PC-3 (cell line): ENCODE results near the gene EDAR. TPM values are rescaled to one million over a fixed set of nuclear protein-coding genes. Genes with fewer than 3 reads are reported as not detected.

ENCODE experiments used
- ATAC-seq: fragments of 200-7000 bp; cut with Tn5 transposase; 2 replicates; pipeline ENCODE4 v1.9.1; 2020; ENCODE audit warnings: mild to moderate bottlenecking, moderate library complexity
- BruUV-seq: library from RNA; stranded (reverse); fragments of 400-500 nt; replicated peaks from 2 replicates; lab custom pipeline; 2021; lab: Mats Ljungman, UMichigan
- CTCF ChIA-PET: fragments of 300-600 bp; sonication (Branson Sonifier 250); formaldehyde crosslinking; loops from one replicate; lab custom pipeline; 2022; ENCODE audit warnings: antibody characterized with exemption; lab: Charles Lee
- POLR2A ChIA-PET: fragments of 300-600 bp; sonication (Branson Sonifier 250); formaldehyde crosslinking; loops from one replicate; lab custom pipeline; 2022; ENCODE audit warnings: antibody characterized with exemption; ENCODE audit not compliant: unreplicated experiment; lab: Charles Lee
- DNase-seq: peaks from one replicate; pipeline ENCODE4 v3.0.0-alpha.2; 2015
- H2AFZ ChIP-seq: fragments of 300-600 bp; sonication (generic); 2 replicates; pipeline ENCODE4 v1.6.0; 2016; ENCODE audit warnings: antibody characterized with exemption, low read length
- H3F3A ChIP-seq: fragments of 300-600 bp; sonication (generic); one replicate; pipeline ENCODE4 v1.6.0; 2017; ENCODE audit warnings: antibody characterized with exemption, low read length, control low read depth, mild to moderate bottlenecking; ENCODE audit not compliant: unreplicated experiment
- H3K27ac ChIP-seq: fragments of 300-600 bp; sonication (generic); 2 replicates; pipeline ENCODE4 v1.5.1; 2016; ENCODE audit warnings: mild to moderate bottlenecking, low read length
- H3K27me3 ChIP-seq: fragments of 300-600 bp; sonication (generic); 2 replicates; pipeline ENCODE4 v1.6.1; 2016; ENCODE audit warnings: low read length, mixed read lengths
- H3K36me3 ChIP-seq: fragments of 300-600 bp; sonication (generic); 2 replicates; pipeline ENCODE4 v1.6.1; 2016; ENCODE audit warnings: low read depth, mixed run types, low read length, mixed read lengths
- H3K4me1 ChIP-seq: fragments of 300-600 bp; sonication (generic); 2 replicates; pipeline ENCODE4 v1.5.1; 2016; ENCODE audit warnings: low read length; ENCODE audit not compliant: insufficient read depth
- H3K4me2 ChIP-seq: fragments of 300-600 bp; sonication (generic); 2 replicates; pipeline ENCODE4 v1.6.0; 2016; ENCODE audit warnings: low read length
- H3K4me3 ChIP-seq: fragments of 300-600 bp; sonication (generic); 2 replicates; pipeline ENCODE4 v1.5.1; 2016; ENCODE audit warnings: mild to moderate bottlenecking, low read length, mixed read lengths
- H3K79me2 ChIP-seq: fragments of 300-600 bp; sonication (generic); 2 replicates; pipeline ENCODE4 v1.6.1; 2017; ENCODE audit warnings: low read length, mixed read lengths
- H3K9ac ChIP-seq: fragments of 300-600 bp; sonication (generic); 2 replicates; pipeline ENCODE4 v1.6.0; 2016; ENCODE audit warnings: mild to moderate bottlenecking, low read length
- H3K9me2 ChIP-seq: fragments of 300-600 bp; sonication (generic); replicated peaks from 2 replicates; pipeline ENCODE4 v1.6.1; 2016; ENCODE audit warnings: mixed run types, low read length, mixed read lengths
- H3K9me3 ChIP-seq: fragments of 300-600 bp; sonication (generic); 2 replicates; pipeline ENCODE4 v1.6.1; 2016; ENCODE audit warnings: low read length, mixed read lengths
- H4K20me1 ChIP-seq: fragments of 300-600 bp; sonication (generic); 2 replicates; pipeline ENCODE4 v1.6.1; 2016; ENCODE audit warnings: low read length, mixed read lengths
- CTCF ChIP-seq: fragments of 300-600 bp; sonication (generic); conservative IDR thresholded peaks from 2 replicates; pipeline ENCODE4 v1.5.1; 2017; ENCODE audit warnings: antibody characterized with exemption, low read depth, mild to moderate bottlenecking, low read length
- EZH2 ChIP-seq: fragments of 300-600 bp; sonication (generic); IDR thresholded peaks from one replicate; pipeline ENCODE4 v1.6.1; 2017; ENCODE audit warnings: antibody characterized with exemption, mild to moderate bottlenecking, low read length; ENCODE audit not compliant: unreplicated experiment
- EZH2phosphoT487 ChIP-seq: fragments of 300-600 bp; sonication (generic); IDR thresholded peaks from 2 replicates; pipeline ENCODE4 v1.6.1; 2018; ENCODE audit warnings: mild to moderate bottlenecking, antibody characterized with exemption, low read length, borderline replicate concordance
- intact Hi-C: fragments of 100-400 bp; cut with micrococcal nuclease; formaldehyde crosslinking; loops from 2 replicates; pipeline ENCODE4 v1.9.0; 2023
- total RNA-seq: library from RNA; depleted of rRNA; stranded (reverse); fragments of >200 nt; gene quantifications from 2 replicates; pipeline ENCODE4 v1.2.3, GENCODE V29; 2014

The EDAR gene
- total RNA-seq, 1 experiment from 2014 or later, result 0.04 TPM

- POLR2A ChIA-PET, result no interaction called here
- H3K9me3 ChIP-seq, result no peaks in the 10 kb centered on the region
- no peaks in the 10 kb centered on the region for H4K20me1 ChIP-seq
- no peak overlapping the region for H3K4me2 ChIP-seq
- H2AFZ ChIP-seq, result no peak overlapping the region
- intact Hi-C loops, result loop anchor here (10.0 kb wide), 2 partner anchors 72 to 642 kb away; no protein-coding TSS in a partner anchor
- DNase-seq (no peak), ATAC-seq (no peak)
- no peak overlapping the region for H3K4me3 ChIP-seq
- H3F3A ChIP-seq, result no peaks in the 10 kb centered on the region
- no peaks in the 10 kb centered on the region for H3K9me2 ChIP-seq
- H3K27ac ChIP-seq, result no peak overlapping the region
- BruUV-seq, result no TSS peak
- H3K79me2 ChIP-seq, result no peaks in the 10 kb centered on the region
- no peaks in the 10 kb centered on the region for H3K4me1 ChIP-seq
- H3K9ac ChIP-seq, result no peak overlapping the region
- no peaks in the 10 kb centered on the region for H3K27me3 ChIP-seq
- peaks cover 5% of the 10 kb centered on the region for H3K36me3 ChIP-seq
- CTCF ChIA-PET, result no interaction called here
- TF ChIP-seq CTCF, result no peak
- no peak for TF ChIP-seq EZH2phosphoT487
- TF ChIP-seq EZH2, result no peak
These were observed 136.6 kb downstream of the EDAR start for GRCh38 chr2:108852375-108852774.

- ChIA-PET CTCF (no interaction called here), POLR2A (no interaction called here)
- H3K4me1 ChIP-seq, result no peaks in the 10 kb centered on the region
- ATAC-seq, result no peak
- no peak overlapping the region for H2AFZ ChIP-seq
- no peak overlapping the region for H3K4me3 ChIP-seq
- peaks cover 5% of the 10 kb centered on the region for H3K36me3 ChIP-seq
- no peak overlapping the region for H3K27ac ChIP-seq
- H4K20me1 ChIP-seq, result no peaks in the 10 kb centered on the region
- no peaks in the 10 kb centered on the region for H3K27me3 ChIP-seq
- no TSS peak for BruUV-seq
- DNase-seq, result no peak
- TF ChIP-seq EZH2phosphoT487 (no peak), CTCF (no peak), EZH2 (no peak)
- intact Hi-C loops, result no loop called here
- no peaks in the 10 kb centered on the region for H3K9me2 ChIP-seq
- no peak overlapping the region for H3K9ac ChIP-seq
- no peaks in the 10 kb centered on the region for H3K9me3 ChIP-seq
- H3K4me2 ChIP-seq, result no peak overlapping the region
- H3F3A ChIP-seq, result no peaks in the 10 kb centered on the region
- no peaks in the 10 kb centered on the region for H3K79me2 ChIP-seq
These were observed 142.0 kb downstream of the EDAR start for GRCh38 chr2:108847000-108847399.

- intact Hi-C loops, result no loop called here
- ChIA-PET POLR2A (no interaction called here), CTCF (no interaction called here)
- DNase-seq (no peak), ATAC-seq (no peak)
- H3K27me3 ChIP-seq, result no peaks in the 10 kb centered on the region
- H3K27ac ChIP-seq, result no peak overlapping the region
- H3K4me1 ChIP-seq, result no peaks in the 10 kb centered on the region
- H3F3A ChIP-seq, result no peaks in the 10 kb centered on the region
- no peaks in the 10 kb centered on the region for H3K9me3 ChIP-seq
- no peaks in the 10 kb centered on the region for H3K9me2 ChIP-seq
- peaks cover 5% of the 10 kb centered on the region for H3K36me3 ChIP-seq
- no peak for TF ChIP-seq CTCF
- no peak for TF ChIP-seq EZH2
- no peak for TF ChIP-seq EZH2phosphoT487
- no peak overlapping the region for H3K9ac ChIP-seq
- H3K79me2 ChIP-seq, result no peaks in the 10 kb centered on the region
- BruUV-seq, result no TSS peak
- no peak overlapping the region for H2AFZ ChIP-seq
- no peak overlapping the region for H3K4me2 ChIP-seq
- no peak overlapping the region for H3K4me3 ChIP-seq
- H4K20me1 ChIP-seq, result no peaks in the 10 kb centered on the region
These were observed 143.1 kb downstream of the EDAR start for GRCh38 chr2:108845923-108846322.
